A204.1 (cell line): ENCODE measurements around the gene KCNQ1.

ENCODE experiments used
- FAIRE-seq: peaks from 2 replicates; lab custom pipeline; 2012; peaks lifted over from hg19 to GRCh38; lab: Jason Lieb, UNC

KCNQ1 gene

DNA sequence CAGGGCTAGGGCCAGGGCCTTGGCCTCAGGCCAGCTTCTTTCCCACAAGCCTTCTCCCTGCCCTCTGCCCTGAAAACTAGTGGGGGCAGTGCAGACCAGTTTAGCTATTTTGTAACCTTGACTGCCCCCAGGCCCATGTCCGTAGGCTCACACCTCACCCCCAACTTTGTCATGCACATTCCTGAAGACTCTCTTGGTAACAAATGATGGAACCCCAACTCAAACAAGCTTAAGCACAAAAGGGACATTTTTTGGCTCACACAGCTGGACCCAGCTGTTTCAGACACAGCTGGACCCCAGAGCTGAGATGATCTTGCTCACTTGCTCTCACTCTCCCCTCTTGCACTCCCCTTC, 208.4 kb downstream of the KCNQ1 start:
- no peak for FAIRE-seq

DNA sequence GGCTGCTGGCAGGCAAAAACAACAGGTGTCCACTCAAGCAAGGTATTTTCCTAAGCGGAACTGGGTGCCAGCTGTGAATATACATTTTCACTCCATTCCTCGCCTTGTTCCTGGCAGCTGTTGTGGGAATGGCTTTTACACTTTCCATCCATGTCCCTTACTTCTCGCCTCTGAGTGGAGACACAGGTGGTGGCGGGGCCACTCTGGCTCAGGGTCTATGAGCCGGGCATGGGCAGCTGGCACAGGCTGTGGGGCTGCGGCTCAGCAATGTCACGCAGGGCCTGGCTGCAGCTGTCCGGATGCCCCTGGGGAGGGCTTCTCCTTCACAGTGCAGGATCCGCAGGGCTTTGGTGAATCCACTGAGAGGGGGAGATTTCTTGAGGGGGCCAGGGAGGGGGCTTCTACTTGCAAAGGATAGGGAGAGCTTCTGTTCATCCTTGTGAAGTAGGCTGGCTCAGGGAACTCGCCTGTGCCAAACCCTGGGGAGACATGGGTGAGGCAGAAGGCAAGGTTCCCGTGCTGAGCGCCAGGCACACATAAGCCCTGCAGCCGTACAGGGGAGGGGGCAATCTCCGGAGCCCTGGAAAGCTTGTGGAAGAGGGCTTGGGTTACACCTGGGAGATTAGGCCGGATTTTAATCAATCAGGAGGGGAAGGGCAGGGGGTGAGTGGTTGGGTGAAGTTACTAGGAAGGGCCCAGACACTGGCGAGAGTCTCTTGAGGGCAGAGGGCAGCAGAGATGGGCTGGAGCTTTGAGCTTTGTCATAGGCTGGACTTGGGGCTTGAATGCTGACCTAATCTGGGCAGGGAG, 209.3 kb downstream of the KCNQ1 start:
- no peak for FAIRE-seq

DNA sequence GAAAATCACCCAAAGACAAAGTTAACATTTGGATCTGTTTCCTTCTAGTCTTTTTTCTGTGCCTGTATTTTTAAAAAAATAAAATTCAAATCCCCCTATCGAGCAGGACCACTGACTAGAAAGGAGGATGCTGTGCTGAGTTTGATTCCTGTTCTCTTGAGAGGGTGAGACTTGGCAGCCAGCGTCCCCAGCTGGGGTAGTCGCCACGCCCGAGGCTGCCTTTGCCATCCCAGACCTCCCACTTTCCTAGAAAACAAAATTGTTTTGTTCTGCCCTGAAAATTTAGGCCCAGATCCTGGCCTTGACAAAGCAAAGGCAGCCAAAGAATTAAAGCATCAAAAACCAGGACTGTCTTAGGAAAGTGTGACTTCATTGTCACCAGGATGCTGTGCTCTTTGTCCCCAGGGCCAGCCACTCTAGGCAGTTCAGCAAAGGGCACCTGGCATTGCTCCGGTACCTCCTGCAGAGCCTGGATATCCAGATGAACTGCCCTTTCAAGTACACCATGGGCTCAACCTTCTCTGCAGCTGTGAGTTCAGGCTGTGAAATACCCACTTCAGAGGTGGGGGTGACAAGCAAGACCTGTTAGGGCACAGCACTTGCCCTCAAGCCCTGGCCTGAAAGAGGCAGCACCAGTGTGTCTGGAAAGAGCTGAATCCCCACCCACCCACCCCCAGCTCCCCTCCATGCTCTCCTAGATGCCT, 210.4 kb downstream of the KCNQ1 start:
- FAIRE-seq: no peak

DNA sequence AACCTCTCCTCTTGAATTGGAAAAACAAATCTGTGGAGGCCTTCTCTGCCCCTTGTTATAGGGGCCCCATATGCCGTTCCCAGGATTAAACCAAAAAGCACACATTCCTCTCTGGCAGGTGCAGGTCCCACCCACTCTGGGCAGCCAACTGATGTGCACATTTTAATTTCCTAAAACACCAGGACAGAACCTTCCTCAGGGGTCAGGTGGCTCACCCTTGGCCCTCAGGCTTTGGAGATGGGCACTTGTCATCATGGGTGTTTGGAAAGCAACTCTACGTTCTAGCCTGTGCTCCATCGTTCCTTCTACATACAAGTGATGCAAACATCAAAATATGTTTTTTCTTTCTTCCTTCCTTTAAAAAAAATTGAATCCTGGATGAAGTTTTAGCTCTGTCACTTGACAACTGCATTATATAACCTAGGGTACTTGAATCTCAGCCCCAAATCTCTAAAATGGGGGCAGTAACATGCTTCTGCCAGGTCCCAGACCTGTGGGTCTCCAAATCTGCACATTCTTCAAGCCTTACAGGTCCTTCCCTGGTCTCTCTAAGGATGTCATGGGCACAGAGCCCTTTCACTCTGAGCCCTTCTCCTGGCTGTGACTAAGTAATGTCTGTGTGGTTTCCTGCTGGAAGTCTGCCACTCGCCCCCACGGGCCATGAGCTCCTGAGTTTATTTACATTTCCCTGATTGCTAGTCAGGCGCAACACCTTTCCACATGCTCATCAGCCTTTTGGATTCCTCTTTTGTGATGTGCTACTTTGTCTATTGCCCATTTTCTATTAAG, 211.2 kb downstream of the KCNQ1 start:
- no peak for FAIRE-seq

DNA sequence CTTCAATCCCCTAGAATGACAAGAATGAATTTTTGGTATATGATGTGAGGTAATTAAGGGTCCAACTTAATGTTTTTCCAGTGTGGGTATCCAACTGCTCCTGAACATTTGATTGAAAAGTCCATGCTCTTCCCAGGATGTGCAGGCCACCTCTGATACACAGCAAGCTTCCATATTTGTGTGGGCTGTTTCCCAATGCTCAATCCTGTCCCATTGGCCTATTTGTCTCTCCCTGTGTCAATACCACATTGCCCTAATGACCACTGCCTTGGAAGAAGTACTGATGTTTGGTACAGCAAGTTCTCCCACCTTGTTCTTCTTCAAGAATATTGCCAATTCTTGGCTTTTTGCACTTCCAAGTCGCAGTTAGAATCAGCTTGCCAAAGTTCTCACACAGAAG, 212.1 kb downstream of the KCNQ1 start:
- FAIRE-seq: no peak

DNA sequence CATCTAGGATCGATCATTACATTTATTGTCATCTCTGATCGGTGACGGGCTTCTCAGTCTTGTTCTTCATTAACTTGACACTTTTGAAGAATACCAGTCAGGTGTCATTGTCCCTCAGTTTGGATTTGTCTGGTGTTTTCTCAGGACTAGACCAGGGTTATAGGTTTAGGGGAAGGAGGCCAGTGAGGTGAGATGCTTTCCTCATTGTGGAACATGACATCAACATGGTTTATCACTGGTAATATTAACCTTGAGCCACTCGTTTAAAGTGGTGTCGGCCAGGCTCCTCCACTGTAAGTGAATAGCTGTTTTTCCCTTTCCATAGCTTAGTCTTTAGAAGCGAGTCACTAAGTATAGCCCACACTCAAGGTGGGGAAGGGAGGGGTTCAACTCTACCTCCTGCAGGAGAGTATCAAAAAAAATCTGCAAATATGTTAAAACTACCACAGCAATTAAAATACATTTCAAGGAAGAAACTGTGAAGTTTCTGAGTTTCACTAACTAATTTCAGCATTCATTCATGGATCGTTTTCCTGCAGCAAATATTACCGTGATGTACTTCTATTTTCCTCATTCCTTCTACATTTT, 213.0 kb downstream of the KCNQ1 start:
- no peak for FAIRE-seq

DNA sequence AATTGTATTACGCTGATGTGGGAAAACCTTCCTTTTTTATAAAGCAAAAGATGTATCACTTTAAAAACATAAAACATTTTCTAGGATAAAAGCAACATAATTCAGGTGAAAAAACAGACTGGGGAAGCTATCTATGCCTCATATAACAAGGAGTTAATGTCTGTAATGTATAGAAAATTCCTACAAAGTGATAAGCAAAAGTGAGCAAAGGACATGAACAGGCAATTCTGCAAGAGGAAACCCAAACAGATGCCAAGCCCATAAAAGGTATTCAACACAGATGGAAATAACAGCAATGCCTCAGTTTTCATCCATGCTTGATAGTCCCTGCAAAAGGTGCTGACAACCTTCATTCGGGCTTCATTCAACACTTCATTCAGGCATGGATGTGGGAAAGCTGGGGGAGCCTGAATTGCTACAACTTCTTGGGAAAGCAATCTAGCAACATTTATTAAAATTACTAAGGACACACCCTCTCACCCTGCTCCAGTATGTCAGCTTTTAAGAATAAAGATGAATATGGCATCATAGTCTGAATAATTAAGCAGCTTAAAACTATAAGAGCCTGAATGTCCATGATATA, 215.6 kb downstream of the KCNQ1 start:
- FAIRE-seq: no peak

DNA sequence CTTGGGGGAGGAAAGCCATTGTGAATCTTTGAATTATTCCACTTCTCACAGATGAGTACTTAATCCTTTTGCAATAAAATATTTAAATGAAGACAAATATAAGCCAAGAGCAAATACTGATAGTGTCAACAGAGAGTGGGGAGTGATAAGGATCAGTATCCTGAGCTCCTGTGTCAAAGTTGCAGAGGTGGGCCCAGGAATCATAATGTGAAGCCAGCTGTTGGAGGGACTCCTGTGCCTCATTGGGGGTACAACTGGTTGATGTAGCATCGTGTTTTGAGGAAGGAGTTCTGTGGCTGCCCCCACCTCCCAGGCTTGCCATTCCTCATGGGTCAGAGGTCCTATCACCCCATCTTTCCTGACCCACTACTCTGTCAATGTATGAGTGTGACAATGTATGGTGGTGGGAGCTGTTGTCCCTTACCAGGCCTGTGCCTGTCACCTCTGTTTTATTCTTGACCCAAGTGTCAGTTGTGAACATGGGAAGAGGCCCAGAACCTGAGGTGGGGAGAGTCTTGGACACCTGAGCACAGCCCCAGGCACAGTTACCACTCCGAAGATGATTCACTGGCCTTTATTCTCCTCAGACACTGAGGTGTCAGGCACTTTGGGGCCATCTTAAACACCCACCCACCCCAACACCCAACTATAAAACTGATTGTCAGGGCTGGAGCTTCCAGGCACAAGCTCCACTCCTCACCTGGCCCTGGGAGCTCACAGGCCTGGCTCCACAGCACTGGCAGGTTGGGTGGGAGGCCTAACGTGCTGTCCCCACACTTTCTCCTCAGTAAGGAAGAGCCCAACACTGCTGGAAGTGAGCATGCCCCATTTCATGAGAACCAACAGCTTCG, 216.6 kb downstream of the KCNQ1 start:
- no peak for FAIRE-seq

DNA sequence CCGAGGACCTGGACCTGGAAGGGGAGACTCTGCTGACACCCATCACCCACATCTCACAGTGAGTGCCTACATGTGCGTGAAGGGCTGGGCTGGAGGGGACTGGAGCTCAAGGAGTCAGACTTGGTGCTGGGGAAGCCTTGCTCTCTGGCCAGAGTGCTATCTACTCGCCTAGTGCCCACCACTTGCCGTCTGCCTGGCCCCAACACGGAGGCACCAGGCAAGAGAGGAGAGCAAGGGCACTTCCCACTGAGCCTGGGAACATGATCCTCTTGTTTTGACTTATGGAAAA, 217.2 kb downstream of the KCNQ1 start:
- FAIRE-seq: no peak

DNA sequence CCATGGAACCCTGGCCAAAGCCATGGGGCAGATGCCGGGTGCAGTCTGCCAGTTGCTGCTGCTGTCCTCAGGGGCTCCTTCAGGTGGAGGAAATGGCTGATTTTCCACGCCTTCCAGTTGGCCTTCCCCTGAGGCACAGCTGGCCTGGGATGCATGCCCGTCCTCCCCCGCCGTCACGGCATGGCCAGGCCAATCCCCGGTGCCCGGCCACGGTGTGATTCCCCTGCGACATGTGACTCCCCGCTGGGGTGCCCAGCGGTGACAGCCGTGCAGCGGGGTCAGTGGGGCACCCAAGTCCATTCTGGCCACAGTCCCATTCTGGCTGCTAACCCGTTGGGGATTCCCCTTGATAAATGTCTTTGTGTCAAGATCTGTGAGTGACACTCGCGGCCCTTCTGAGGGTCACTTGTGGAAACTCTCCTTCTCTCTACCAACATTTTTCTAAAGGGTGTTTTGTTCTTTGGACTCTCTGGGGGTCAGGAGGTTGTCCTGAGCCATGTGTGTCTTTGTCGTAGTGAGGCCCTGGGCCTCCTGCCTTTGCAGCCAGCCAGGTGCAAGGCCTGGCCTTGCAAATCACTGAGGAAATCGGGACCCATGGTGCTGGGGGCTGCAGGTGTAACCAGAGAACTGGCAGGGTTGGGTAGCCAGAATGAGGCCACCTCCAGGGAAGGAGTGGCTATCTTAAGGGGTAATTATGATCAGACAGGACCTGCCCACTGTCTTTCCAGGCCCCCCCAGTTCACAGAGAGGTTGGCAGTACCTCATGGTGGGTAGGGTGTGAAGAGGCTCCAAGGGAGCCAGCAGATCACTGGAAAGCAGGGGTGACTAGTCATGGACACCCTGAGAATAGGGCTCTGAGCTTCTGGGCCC, 217.9 kb downstream of the KCNQ1 start:
- no peak for FAIRE-seq

DNA sequence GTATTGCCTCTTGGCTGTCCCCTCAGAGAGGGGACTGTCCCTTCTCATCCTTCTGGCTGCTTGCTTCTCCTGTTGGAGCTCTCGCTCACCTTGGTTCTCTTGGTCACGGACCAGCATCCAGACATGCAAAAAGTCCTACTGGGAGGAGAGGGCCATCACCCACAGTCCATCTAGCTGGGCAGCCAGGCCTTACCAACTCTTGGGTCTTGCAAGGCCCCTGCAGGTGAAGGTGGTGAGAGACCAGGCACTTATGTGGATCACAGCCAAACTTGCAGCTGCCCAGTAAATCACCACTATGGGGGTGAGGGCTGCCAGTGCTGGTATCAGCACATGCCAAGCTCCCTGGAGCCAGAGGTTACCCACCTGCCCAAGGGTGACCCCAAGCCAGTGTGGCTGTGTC, 218.7 kb downstream of the KCNQ1 start:
- no peak for FAIRE-seq

DNA sequence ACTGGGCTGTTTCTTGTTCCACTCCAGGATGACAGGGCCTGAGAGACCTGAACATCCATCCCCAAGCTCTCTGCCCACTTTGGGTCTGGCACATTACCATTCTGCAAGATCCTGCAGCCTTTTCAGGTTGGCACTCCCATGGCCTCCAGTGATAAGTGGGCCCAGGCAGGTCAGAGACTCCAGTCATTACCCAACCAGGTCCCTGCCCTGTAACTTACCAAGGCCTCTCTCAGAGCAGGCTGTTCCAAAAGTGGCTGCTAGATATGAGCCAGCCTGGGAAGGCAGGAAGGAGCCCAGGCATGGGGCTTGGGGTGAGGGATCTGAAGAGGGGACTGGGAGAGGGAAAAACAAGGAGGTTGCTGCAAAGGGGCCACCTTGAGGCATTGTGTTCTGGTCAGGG, 219.1 kb downstream of the KCNQ1 start:
- no peak for FAIRE-seq

DNA sequence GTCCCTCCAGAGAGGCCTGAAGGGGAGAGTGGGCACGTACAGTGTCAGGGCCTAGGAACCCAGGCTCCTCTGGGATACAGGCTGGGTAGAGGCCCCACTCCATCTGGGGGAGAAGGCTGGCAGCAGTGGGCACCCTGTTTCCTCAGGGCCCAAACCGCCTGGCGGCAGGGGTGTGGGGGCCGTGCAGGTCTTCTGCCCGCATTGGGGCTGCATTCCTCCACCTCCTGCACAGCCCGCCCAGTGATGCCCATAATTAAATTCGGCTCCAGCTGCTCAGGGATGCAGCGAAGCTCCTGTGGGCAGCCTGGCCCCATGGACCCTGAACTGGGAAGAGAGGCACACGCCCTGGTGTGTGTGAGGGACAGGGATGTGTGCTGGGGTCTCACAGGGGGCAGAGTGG, 219.6 kb downstream of the KCNQ1 start:
- FAIRE-seq: no peak

DNA sequence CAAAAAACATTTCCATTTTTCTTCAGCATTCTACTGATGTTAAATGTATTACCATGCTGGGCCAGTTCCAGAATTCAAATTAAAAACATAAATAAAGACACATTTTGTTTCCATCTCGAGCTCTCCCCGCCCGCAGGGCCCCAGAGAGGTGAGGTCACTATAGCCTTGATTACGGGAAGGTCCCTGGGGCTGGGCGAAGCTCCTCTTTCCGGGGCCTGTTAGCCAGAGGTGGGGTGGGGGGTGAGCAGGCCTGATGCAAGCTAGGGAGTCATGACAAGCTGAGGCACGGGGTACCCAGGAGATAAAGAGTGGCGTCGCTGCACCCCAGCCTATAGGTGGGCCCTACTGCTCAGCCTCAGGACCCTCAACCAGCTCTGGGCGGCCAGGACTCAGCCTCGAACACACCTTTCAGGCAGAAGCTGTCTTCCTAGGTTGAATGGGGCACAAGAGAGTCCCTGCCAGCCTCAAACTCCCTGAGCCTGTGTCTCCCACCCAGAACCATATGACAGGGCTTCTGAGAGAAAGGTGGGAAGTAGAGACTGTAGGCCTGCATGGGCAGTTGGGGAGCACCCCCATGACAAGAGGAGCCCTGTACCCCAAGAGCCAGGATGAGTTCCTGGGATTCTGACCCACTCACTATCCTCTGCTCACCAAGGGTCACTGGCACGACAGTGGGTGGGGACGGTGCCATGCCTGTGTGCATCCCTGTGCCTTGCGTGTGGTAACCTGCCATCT, 220.2 kb downstream of the KCNQ1 start:
- no peak for FAIRE-seq

DNA sequence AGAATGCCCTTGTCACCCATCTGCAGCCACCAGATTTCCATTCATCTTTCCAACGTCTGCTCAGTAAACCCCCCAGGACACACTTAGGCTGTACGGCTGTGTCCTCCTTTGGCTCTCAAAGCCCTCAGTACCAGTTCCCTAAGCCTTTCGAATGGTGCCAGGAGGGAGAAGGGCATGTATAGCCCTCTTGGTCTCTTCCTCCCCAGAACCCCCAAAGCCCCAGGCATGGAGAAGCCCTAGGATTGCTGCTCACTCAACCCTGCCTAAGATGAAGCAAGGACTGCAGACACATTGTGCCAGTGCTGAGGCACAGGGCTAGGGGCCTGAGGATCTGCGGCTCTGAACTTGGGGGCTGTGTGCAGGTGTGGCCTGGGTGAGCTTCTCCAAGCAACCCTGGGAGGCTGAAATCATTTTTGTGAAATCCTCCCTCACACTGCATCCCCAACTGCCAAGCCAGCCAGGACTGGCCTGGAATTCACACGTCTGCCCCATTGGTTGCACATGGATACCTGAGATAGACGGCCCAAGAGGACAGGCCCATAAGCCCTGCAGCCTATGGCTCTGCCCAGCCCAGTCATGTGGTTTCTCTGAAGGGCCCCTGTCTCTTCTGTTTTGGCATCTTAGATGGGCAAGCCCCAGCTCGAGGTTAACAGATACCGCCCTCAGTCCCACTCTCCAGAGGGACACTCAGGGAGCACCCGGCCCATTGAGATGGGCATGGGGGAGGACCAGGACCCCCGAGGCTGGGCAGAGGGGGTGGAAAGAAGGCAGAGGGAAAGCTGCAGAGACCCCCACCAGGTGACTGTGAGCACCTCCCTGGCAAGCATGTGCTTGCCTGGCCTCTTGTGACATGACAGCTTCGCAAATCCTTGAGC, 221.0 kb downstream of the KCNQ1 start:
- FAIRE-seq: no peak

DNA sequence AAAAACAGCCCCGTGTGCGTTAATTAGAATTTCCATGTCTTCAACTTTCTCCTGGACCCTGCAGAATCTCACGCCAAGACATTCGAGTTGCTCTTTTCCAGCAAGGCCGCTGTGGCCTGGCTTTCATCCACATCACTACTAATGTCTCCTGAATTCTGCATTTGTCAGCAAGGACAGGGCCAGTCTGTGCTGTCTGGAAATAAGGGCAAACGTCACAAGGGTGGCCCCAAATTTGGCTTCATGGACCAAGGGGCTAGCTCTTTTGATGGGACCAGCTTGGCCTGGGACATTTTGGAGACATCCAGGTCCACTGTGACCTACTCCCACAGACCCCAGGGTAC, 221.6 kb downstream of the KCNQ1 start:
- FAIRE-seq: no peak

DNA sequence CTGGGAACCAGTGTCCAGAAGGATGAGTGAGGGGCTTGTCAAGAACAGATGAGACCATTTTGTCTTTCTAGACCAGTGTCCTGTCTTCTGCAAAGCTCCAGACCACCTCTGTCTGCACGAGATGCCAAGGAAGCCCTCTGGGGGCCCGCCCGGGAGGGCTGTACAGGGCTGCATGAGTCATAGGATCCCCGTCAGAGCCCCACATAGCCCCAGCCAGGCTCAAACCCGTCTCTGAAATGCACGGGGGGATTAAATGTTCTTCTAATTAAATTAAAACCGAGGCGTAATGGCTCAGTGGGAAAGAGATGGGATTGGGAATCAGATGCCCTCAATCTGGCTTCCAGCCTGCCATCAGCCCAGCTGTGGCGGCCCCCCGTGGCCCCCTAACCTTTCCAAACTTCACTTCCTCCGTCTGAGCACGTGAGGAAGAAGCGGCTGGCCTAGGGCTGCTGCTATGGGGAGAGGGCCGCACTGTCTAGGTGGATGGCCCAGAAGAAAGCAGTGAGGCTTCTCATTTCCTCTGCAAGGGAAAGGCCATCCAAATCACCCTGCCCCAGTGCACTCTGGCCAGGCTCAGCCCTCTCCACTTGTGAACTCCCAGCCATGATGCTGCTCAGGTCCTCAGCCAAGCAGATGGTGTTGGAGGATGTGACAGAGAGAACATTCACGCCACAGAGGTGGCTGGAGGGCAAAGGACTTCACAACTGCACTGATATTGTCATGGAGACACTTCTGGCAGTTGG, 222.2 kb downstream of the KCNQ1 start:
- FAIRE-seq: no peak

DNA sequence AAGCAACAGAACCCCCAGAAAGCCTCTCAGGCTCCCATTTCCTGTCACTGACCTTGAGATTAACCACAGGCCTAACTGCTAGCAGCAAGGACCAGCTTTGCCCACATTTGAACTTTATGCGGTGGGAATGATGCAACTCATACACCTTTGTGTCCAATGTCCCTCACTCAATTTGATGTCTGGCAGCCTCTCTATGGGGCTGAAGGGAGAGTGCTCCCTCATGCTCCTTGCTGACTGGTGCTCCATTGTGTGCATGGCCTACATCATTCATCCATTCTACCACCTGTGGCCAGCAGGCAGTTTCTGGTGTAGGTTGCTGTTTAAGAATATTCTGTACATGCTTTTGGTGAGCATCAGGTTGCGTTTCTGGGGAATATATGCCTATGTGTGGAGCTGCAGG, 223.1 kb downstream of the KCNQ1 start:
- no peak for FAIRE-seq
